CD4-positive, alpha-beta memory T cell (primary cell): Measurements from ENCODE around the gene AMFR. TPM values are rescaled to one million over a fixed set of nuclear protein-coding genes. Genes with fewer than 3 reads are reported as not detected.

Source experiments
- CTCF ChIA-PET: fragments of 350-600 bp; sonication (Branson Sonifier 250); formaldehyde crosslinking; loops from one replicate; lab custom pipeline; 2021; ENCODE audit warnings: inconsistent platforms; ENCODE audit not compliant: partially characterized antibody; lab: Charles Lee
- POLR2A ChIA-PET: fragments of 350-600 bp; sonication (Branson Sonifier 250); formaldehyde crosslinking; loops from one replicate; lab custom pipeline; 2021; ENCODE audit not compliant: partially characterized antibody; lab: Charles Lee
- DNase-seq, 5 donors: peaks; one replicate each; pipeline versions ENCODE4 v3.0.0 to v3.0.0-alpha.2; 2020 to 2022; ENCODE audit warnings: mixed read lengths in 1 of 5
- H3K27ac ChIP-seq: one replicate; pipeline ENCODE4 v1.7.0; 2013; ENCODE audit warnings: low read depth, low read length
- H3K27me3 ChIP-seq: 2 replicates; pipeline ENCODE4 v1.7.0; 2013; ENCODE audit warnings: mild to moderate bottlenecking, low read length, moderate library complexity; ENCODE audit not compliant: insufficient read depth
- H3K36me3 ChIP-seq: 2 replicates; pipeline ENCODE4 v1.7.0; 2013; ENCODE audit warnings: mild to moderate bottlenecking, low read length, moderate library complexity; ENCODE audit not compliant: insufficient read depth
- H3K4me1 ChIP-seq: 2 replicates; pipeline ENCODE4 v1.7.0; 2013; ENCODE audit warnings: mild to moderate bottlenecking, low read length, moderate library complexity; ENCODE audit not compliant: insufficient read depth
- H3K4me3 ChIP-seq, 2 donors: one replicate each; pipeline ENCODE4 v1.7.0; 2013; ENCODE audit warnings: low read length in 2 of 2, mild to moderate bottlenecking in 1 of 2
- H3K9me3 ChIP-seq, 2 donors: one replicate each; pipeline ENCODE4 v1.7.0; 2013; ENCODE audit warnings: low read length in 2 of 2, control low read depth in 1 of 2; ENCODE audit not compliant: control insufficient read depth in 1 of 2
- H3K27ac Mint-ChIP-seq, 7 donors: one replicate each; pipeline ENCODE4 v1.8.0; 2020 to 2021; ENCODE audit warnings: mixed read lengths in 7 of 7, mild to moderate bottlenecking in 6 of 7, inconsistent platforms in 3 of 7, moderate library complexity in 3 of 7
- H3K27me3 Mint-ChIP-seq, 2 donors: one replicate each; pipeline ENCODE4 v1.8.0; 2020 to 2021; ENCODE audit warnings: mixed read lengths in 2 of 2
- H3K36me3 Mint-ChIP-seq, 2 donors: one replicate each; pipeline ENCODE4 v1.8.0; 2020 to 2021; ENCODE audit warnings: mixed read lengths in 2 of 2, inconsistent platforms in 1 of 2, mild to moderate bottlenecking in 1 of 2
- H3K4me1 Mint-ChIP-seq, 4 donors: one replicate each; pipeline ENCODE4 v1.8.0; 2020 to 2021; ENCODE audit warnings: mixed read lengths in 4 of 4, mild to moderate bottlenecking in 1 of 4
- H3K4me3 Mint-ChIP-seq, 8 donors: one replicate each; pipeline ENCODE4 v1.8.0; 2020 to 2021; ENCODE audit warnings: mixed read lengths in 8 of 8, mild to moderate bottlenecking in 7 of 8, moderate library complexity in 6 of 8, inconsistent platforms in 3 of 8
- H3K9me3 Mint-ChIP-seq, 8 donors: one replicate each; pipeline ENCODE4 v1.8.0; 2020 to 2021; ENCODE audit warnings: mixed read lengths in 8 of 8, mild to moderate bottlenecking in 5 of 8, inconsistent platforms in 3 of 8, moderate library complexity in 1 of 8
- intact Hi-C: fragments of 100-400 bp; cut with micrococcal nuclease; formaldehyde crosslinking; loops from one replicate; pipeline ENCODE4 v1.15.1; 2023
- polyA plus RNA-seq, 2 donors: library from polyadenylated mRNA; unstranded; fragments of 300-500 nt; fragmentation: Illumina TruSeq; gene quantifications; one replicate each; pipeline ENCODE4 v1.2.3, GENCODE V29; 2021
- total RNA-seq, 2 experiments: library from RNA; stranded (reverse); gene quantifications; one replicate each; pipeline ENCODE4 v1.2.3, GENCODE V29; 2021

Gene AMFR
- total and polyA plus RNA-seq, 4 experiments from 2014 or later, result 45.7 to 67.6 (median 60.4) TPM

DNA sequence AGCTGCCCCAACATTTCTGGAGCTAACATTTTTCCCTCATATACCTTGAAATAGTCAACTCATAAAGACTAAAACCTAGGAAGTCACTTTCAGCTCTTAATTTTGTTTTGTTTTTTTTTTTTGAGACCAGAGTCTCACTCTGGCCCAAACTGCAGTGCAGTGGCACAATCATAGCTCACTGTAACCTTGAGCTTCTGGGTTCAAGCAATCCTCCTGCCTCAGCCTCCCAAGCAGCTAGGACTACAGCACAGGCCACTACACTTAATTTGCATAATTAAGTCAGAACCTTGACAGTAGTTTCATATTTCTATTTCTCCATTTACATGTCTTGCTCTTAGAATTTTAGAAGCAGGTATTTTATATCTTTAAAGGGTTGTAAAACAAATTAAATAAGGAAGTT lies 4.7 kb downstream of the AMFR start:
- H3K4me1 ChIP-seq, result peaks cover 48% of the 10 kb centered on the region
- intact Hi-C loops, result loop anchor here (5.0 kb wide), 1 partner anchor 478 kb away; no protein-coding TSS in a partner anchor
- Mint-ChIP-seq H3K27me3 (no peaks in the 10 kb centered on the region), H3K4me1 (peaks cover 36 to 46% (median 39%) of the 10 kb centered on the region in 4 donors), H3K4me3 (no peak overlapping the region), H3K36me3 (peaks cover 0 to 4% of the 10 kb centered on the region in 2 donors), H3K27ac (peak overlapping the region in 2 of 7 donors; percentile 8 to 17), H3K9me3 (no peaks in the 10 kb centered on the region)
- no peak overlapping the region for H3K4me3 ChIP-seq
- CTCF ChIA-PET, result no interaction called here
- H3K36me3 ChIP-seq, result no peaks in the 10 kb centered on the region
- POLR2A ChIA-PET, result no interaction called here
- no peak for DNase-seq
- no peak overlapping the region for H3K27ac ChIP-seq
- no peaks in the 10 kb centered on the region for H3K9me3 ChIP-seq
- no peaks in the 10 kb centered on the region for H3K27me3 ChIP-seq

DNA sequence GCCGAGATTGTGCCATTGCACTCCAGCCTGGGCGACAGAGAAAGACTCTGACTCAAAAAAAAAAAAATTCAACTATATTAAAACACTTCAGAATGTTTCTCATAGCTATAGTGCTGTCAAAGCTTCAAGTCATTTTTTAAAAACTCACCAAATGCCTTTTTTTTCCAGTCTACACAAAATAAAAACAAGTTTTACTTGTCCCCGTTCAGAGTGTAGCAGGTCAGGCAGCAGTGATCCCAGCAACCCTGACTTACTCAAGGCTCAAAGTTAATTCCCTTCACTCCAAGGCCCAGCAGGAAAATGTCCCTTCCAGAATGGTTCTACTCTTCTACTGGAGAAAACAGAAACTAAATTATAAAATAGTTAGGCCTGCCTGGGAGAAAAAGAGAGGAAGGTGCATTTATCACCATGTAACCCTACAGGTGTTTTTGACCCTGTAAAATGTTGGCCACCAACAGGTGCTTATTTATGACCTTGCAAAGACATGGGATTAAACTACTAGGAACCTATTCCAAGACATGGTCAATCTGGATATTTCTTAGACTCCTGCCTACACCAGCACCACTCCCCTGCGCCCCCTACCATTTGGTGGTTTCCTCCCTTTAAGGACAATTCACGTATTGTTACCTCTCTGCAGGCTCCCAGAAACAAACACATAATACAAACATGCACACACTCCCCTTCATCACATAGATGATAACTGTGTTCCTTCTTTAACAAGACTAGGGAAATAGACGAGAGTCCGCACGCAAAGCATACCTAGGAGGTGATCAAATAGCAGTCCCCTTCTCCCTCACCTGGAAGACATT lies 5.4 kb downstream of the AMFR start:
- Mint-ChIP-seq H3K4me3 (peak overlapping the region in 1 of 8 donors; percentile 4), H3K27me3 (no peaks in the 10 kb centered on the region)

DNA sequence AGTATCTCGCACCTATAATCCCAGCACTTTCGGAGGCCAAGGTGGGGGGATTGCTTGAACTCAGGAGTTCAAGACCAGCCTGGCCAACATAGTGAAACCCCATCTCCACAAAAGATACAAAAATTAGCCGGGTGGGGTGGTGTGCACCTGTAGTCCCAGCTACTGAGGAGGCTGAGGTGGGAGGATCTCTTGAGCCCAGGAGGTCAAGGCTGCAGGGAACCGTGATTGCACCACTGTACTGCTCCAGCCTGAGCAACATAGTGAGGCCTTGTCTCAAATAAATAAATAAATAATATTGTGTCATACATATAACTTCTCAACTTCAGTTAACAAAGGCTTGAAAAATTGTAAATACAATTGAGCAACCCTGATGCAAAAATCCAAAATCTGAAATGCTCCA lies 8.2 kb downstream of the AMFR start:
- H3K27me3 Mint-ChIP-seq, result no peaks in the 10 kb centered on the region
- H3K4me1 Mint-ChIP-seq, result peaks cover 25 to 31% (median 28%) of the 10 kb centered on the region in 4 donors
- intact Hi-C loops, result no loop called here
- Histone ChIP-seq H3K27me3 (no peaks in the 10 kb centered on the region), H3K4me1 (peaks cover 24% of the 10 kb centered on the region), H3K36me3 (peaks cover 5% of the 10 kb centered on the region), H3K9me3 (no peaks in the 10 kb centered on the region), H3K4me3 (no peak overlapping the region), H3K27ac (no peak overlapping the region)
- no peak for DNase-seq
- no peak overlapping the region for H3K27ac Mint-ChIP-seq
- H3K9me3 Mint-ChIP-seq, result no peaks in the 10 kb centered on the region
- POLR2A ChIA-PET, result interaction anchor here (0.6 kb wide), 1 partner anchor 225 kb away, joined by 3 read pairs; no protein-coding TSS in a partner anchor
- H3K36me3 Mint-ChIP-seq, result peaks cover 6 to 25% of the 10 kb centered on the region in 2 donors
- H3K4me3 Mint-ChIP-seq, result no peak overlapping the region
- CTCF ChIA-PET, result no interaction called here

More for the DNA sequence above, 5.4 kb downstream of the AMFR start:
- intact Hi-C loops, result loop anchor here (5.0 kb wide), 1 partner anchor 478 kb away; no protein-coding TSS in a partner anchor
- no peak for DNase-seq
- Mint-ChIP-seq H3K36me3 (peaks cover 0 to 9% of the 10 kb centered on the region in 2 donors), H3K27ac (peak overlapping the region in 3 of 7 donors; percentile 8 to 75 (median 19)), H3K4me1 (peaks cover 40 to 50% (median 44%) of the 10 kb centered on the region in 4 donors), H3K9me3 (no peaks in the 10 kb centered on the region)
- Histone ChIP-seq H3K4me1 (peaks cover 48% of the 10 kb centered on the region), H3K4me3 (no peak overlapping the region), H3K27me3 (no peaks in the 10 kb centered on the region), H3K9me3 (no peaks in the 10 kb centered on the region), H3K27ac (no peak overlapping the region), H3K36me3 (no peaks in the 10 kb centered on the region)
- POLR2A ChIA-PET, result no interaction called here
- CTCF ChIA-PET, result interaction anchor here (1.0 kb wide), 1 partner anchor 31 kb away, joined by 3 read pairs; the partner anchor contains the start of genes NUDT21 and OGFOD1

DNA sequence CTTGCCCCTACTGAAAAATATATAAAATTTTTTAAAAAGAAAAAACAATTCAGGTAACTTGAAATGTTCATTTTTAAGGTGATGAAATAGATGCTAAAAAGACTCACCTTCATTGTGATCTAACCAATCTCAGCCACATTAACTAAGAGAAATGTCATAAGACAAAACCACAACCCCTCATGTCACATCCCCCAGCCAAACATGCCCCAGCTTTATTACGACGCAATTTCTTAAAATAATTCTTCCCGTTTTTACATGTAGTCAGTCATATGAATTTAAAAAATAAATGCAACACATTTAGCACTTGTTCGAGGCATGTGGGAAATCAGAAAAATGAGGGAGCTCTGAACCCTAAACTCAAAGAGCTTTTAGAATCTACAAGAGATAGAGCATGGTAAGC lies 9.5 kb downstream of the AMFR start:
- Mint-ChIP-seq H3K4me3 (no peak overlapping the region), H3K27ac (no peak overlapping the region), H3K36me3 (peaks cover 13 to 35% of the 10 kb centered on the region in 2 donors), H3K4me1 (peaks cover 19 to 22% (median 21%) of the 10 kb centered on the region in 4 donors), H3K9me3 (no peaks in the 10 kb centered on the region), H3K27me3 (no peaks in the 10 kb centered on the region)
- POLR2A ChIA-PET, result no interaction called here
- CTCF ChIA-PET, result no interaction called here
- H3K4me1 ChIP-seq, result peaks cover 14% of the 10 kb centered on the region
- H3K27me3 ChIP-seq, result no peaks in the 10 kb centered on the region
- H3K27ac ChIP-seq, result no peak overlapping the region
- no peaks in the 10 kb centered on the region for H3K9me3 ChIP-seq
- DNase-seq, result no peak
- intact Hi-C loops, result no loop called here
- peaks cover 5% of the 10 kb centered on the region for H3K36me3 ChIP-seq
- H3K4me3 ChIP-seq, result no peak overlapping the region

DNA sequence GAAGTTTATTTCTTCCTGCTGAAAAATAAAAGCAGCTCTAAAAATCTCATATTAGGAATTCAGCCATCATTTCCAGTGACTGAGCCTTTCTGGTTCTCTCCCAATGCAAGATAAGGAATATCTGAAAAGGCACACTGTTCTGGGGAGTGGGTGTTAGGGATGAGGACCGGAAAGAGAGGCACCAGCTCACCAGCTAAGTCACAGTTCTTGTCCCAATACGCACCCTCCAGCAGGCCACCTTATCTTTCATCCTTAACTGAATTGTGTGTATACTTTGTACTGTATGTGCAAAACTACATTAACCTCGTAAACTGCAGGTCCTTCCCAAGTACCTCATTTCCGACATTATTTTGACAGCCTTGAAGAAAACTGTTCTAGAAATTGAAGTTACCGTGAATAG lies 11.0 kb downstream of the AMFR start:
- CTCF ChIA-PET, result no interaction called here
- intact Hi-C loops, result no loop called here

DNA sequence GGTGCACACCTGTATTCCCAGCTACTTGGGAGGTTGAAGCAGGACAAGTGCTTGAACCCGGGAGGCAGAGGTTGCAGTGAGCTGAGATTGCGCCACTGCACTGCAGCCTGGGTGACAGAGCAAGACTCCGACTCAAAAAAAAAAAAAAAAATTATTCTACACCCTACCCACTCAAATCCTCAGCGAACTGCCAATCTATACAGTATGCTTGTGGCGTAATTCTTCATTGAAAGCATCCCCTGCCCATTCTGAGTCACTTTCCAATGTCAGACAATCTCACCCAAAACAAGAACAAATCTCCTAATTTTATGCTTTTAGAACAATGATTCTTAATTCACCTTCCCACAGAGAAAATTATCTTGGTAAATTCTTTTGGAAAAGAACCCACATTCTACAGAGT lies 12.0 kb downstream of the AMFR start:
- H3K27ac ChIP-seq, result no peak overlapping the region
- H3K27me3 ChIP-seq, result no peaks in the 10 kb centered on the region
- peaks cover 10 to 15% (median 12%) of the 10 kb centered on the region in 4 donors for H3K4me1 Mint-ChIP-seq
- DNase-seq, result no peak
- peaks cover 22 to 52% of the 10 kb centered on the region in 2 donors for H3K36me3 Mint-ChIP-seq
- H3K36me3 ChIP-seq, result peaks cover 10% of the 10 kb centered on the region
- no peaks in the 10 kb centered on the region for H3K9me3 Mint-ChIP-seq
- no peak overlapping the region for H3K4me3 Mint-ChIP-seq
- CTCF ChIA-PET, result no interaction called here
- H3K27ac Mint-ChIP-seq, result no peak overlapping the region
- intact Hi-C loops, result no loop called here
- H3K4me1 ChIP-seq, result peaks cover 3% of the 10 kb centered on the region
- H3K9me3 ChIP-seq, result no peaks in the 10 kb centered on the region
- POLR2A ChIA-PET, result no interaction called here
- H3K27me3 Mint-ChIP-seq, result no peaks in the 10 kb centered on the region
- no peak overlapping the region for H3K4me3 ChIP-seq

More for the DNA sequence above, 11.0 kb downstream of the AMFR start:
- no peak overlapping the region for H3K27ac ChIP-seq
- DNase-seq, result no peak
- peak overlapping the region in 1 of 7 donors; percentile 23 for H3K27ac Mint-ChIP-seq
- H3K27me3 Mint-ChIP-seq, result no peaks in the 10 kb centered on the region
- peaks cover 13 to 42% of the 10 kb centered on the region in 2 donors for H3K36me3 Mint-ChIP-seq
- H3K9me3 ChIP-seq, result no peaks in the 10 kb centered on the region
- peaks cover 5% of the 10 kb centered on the region for H3K36me3 ChIP-seq
- POLR2A ChIA-PET, result no interaction called here
- no peak overlapping the region for H3K4me3 Mint-ChIP-seq
- peaks cover 3% of the 10 kb centered on the region for H3K4me1 ChIP-seq
- peaks cover 10 to 15% (median 13%) of the 10 kb centered on the region in 4 donors for H3K4me1 Mint-ChIP-seq
- no peaks in the 10 kb centered on the region for H3K9me3 Mint-ChIP-seq
- no peak overlapping the region for H3K4me3 ChIP-seq
- no peaks in the 10 kb centered on the region for H3K27me3 ChIP-seq

DNA sequence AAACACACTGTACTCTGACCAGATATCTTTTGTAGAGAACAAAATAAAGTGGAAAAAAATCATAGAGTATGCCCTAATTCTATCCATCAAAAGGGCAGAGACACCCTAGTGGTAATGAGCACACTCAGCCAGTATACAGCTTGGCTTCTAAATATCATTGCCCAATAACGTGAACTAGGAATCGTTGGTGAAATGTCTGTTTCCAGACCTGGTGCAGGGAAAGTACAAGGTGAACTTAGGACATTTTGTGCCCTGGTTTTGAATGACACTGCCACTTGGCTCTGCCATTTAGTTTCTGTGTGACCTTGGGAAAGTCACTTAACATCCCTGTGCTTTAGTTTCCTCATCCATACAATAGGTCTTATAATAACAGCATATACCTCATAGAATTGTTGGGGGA lies 13.7 kb downstream of the AMFR start:
- Mint-ChIP-seq H3K4me1 (peaks cover 10 to 14% (median 12%) of the 10 kb centered on the region in 4 donors), H3K9me3 (no peaks in the 10 kb centered on the region), H3K27ac (no peak overlapping the region), H3K27me3 (no peaks in the 10 kb centered on the region), H3K4me3 (no peak overlapping the region), H3K36me3 (peaks cover 28 to 60% of the 10 kb centered on the region in 2 donors)
- POLR2A ChIA-PET, result no interaction called here
- no peaks in the 10 kb centered on the region for H3K4me1 ChIP-seq
- H3K27ac ChIP-seq, result no peak overlapping the region
- CTCF ChIA-PET, result no interaction called here
- intact Hi-C loops, result no loop called here
- peaks cover 19% of the 10 kb centered on the region for H3K36me3 ChIP-seq
- H3K9me3 ChIP-seq, result no peaks in the 10 kb centered on the region
- no peak overlapping the region for H3K4me3 ChIP-seq
- no peaks in the 10 kb centered on the region for H3K27me3 ChIP-seq
- no peak for DNase-seq
